ENCODE results near the gene PTGDS. TPM values are rescaled to one million over a fixed set of nuclear protein-coding genes. Genes with fewer than 3 reads are reported as not detected.
"Not testable (repeated sequence)": the region's sequence is repeated elsewhere in the genome, so short reads cannot be mapped to it uniquely, and the experiment has no call there.

PTGDS gene
- total RNA-seq, 1 donor from 2014 or later = 225 TPM

DNA sequence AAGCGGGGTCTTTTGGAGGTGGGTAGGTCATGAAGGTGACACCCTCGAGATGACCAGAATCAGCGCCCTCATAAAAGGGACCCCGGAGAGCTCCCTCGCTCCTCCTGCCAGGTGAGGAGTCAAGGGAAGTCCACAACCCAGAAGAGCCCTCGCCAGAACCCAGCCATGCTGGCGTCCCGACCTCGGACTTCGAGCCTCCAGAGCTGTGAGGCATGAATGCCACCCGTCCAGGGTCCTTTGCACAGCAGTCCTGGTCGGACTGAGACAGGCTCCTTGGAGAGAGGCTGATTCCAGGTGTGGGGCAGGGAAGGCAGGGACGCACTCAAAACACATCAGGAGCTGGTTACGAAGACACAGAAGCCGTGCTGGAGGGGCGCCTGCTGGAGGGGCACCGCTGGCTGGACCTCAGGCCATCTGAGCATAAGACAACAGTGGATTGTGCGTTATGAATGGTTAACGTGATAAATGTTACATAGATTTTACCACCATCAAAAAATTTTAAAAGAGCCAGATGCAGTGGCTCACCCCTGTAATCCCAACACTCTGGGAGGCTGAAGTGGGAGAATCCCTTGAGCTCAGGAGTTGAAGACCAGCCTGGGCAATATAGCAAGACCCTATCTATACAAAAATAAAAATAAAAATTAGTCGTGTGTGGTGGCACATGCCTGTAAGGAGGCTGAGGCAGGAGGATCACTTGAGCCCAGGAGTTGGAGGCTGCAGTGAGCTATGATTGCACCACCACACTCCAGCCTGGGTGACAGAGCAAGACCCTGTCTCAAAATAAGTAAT, 24.7 kb downstream of the PTGDS start:
- intact Hi-C loops (cut with DNase I) = no loop called here
- no peak for DNase-seq
- TF ChIP-seq, protein P1, sequence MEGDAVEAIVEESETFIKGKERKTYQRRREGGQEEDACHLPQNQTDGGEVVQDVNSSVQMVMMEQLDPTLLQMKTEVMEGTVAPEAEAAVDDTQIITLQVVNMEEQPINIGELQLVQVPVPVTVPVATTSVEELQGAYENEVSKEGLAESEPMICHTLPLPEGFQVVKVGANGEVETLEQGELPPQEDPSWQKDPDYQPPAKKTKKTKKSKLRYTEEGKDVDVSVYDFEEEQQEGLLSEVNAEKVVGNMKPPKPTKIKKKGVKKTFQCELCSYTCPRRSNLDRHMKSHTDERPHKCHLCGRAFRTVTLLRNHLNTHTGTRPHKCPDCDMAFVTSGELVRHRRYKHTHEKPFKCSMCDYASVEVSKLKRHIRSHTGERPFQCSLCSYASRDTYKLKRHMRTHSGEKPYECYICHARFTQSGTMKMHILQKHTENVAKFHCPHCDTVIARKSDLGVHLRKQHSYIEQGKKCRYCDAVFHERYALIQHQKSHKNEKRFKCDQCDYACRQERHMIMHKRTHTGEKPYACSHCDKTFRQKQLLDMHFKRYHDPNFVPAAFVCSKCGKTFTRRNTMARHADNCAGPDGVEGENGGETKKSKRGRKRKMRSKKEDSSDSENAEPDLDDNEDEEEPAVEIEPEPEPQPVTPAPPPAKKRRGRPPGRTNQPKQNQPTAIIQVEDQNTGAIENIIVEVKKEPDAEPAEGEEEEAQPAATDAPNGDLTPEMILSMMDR (IDR thresholded peaks at IDR 0.05) = no peak

DNA sequence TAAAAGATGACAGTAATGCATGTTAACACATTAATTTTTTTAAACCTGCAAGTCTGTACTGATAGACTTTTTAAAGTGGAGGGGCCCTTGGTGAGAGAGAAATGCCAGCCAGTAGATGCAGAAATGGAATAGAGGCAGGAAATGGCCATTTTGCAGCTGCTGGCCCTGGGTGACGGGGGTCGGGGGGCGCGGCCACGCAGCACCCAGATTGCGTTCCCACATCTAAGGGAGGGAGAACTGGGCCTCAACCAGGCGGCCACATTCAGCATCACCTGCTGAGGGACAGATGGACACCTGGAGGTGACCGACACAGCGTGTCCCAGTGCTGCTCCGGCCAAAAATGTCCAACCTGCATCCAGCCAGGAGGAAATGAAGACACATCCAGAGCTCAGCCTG, 25.3 kb downstream of the PTGDS start:
- Histone ChIP-seq H3K27ac (no peak overlapping the region), H3K27me3 (ENCODE audit: low read depth) (no peaks in the 10 kb centered on the region), H3K9me3 (no peaks in the 10 kb centered on the region), H3K36me3 (no peaks in the 10 kb centered on the region), H3K4me3 (no peak overlapping the region), H3K4me1 (peaks cover 17% of the 10 kb centered on the region)
- TF ChIP-seq, protein P1 (IDR thresholded peaks at IDR 0.05) = no peak
- intact Hi-C loops (cut with DNase I) = no loop called here
- ATAC-seq (no peak), DNase-seq (no peak)

More for the DNA sequence above, 24.7 kb downstream of the PTGDS start:
- no peak overlapping the region for H3K4me3 ChIP-seq
- H3K4me1 ChIP-seq = peaks cover 17% of the 10 kb centered on the region
- no peak for ATAC-seq
- no peaks in the 10 kb centered on the region for H3K27me3 ChIP-seq (ENCODE audit: low read depth)
- no peak overlapping the region for H3K27ac ChIP-seq
- H3K9me3 ChIP-seq = no peaks in the 10 kb centered on the region
- no peaks in the 10 kb centered on the region for H3K36me3 ChIP-seq

GRCh38 chr9:137004285-137004684, 27.0 kb downstream of the PTGDS start:
- H3K36me3 ChIP-seq; ATAC-seq; DNase-seq; H3K9me3 ChIP-seq; H3K27ac ChIP-seq; H3K27me3 ChIP-seq (ENCODE audit: low read depth); intact Hi-C loops (cut with DNase I); H3K4me3 ChIP-seq: not testable (repeated sequence)
- TF ChIP-seq, protein P1 (IDR thresholded peaks at IDR 0.05) = peak; percentile 47
- H3K4me1 ChIP-seq = peaks cover 17% of the 10 kb centered on the region

GRCh38 chr9:137006116-137007003, 29.1 kb downstream of the PTGDS start:
- peak; percentile 6 to 9 for ATAC-seq
- H3K4me1 ChIP-seq = peaks cover 9% of the 10 kb centered on the region
- H3K27me3 ChIP-seq (ENCODE audit: low read depth) = no peaks in the 10 kb centered on the region
- H3K9me3 ChIP-seq = no peaks in the 10 kb centered on the region
- H3K36me3 ChIP-seq = peaks cover 7% of the 10 kb centered on the region
- TF ChIP-seq, protein P1 (IDR thresholded peaks at IDR 0.05) = no peak
- intact Hi-C loops (cut with DNase I) = no loop called here
- no peak for DNase-seq
- no peak overlapping the region for H3K4me3 ChIP-seq
- no peak overlapping the region for H3K27ac ChIP-seq

DNA sequence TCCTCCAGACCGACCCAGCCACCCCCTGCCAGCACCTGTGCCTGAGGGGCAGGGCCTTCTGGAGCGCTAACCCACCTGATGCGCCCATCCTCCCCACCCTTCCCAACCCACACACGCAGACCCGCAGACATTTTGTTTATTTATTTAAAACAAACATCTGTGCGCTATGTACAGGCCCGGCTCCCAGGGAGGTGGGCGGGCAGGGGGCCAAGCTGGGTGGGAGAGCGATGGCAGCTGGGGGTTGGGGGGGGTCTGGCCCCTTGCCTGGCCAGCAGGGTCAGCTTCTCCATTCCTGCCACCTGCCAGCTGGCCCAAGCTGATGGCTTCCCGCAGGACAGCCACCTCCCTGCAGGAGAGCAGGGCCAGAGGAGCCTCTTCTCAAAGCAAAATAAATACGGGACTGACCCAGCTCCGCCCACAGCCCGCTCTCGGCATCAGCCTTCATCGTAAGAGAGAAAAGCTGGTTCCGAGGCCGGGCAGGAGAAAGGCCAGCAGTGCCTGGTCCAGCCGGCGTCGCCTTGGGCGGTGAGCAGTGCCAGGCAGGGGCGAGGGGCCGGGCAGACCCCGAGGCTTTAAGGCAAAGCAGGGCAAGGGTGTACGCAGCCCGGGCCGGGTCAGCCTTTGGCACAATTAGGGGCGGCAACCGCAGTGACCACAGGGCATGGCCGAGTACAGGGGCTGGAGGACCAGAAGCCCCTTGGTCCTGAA, 30.0 kb downstream of the PTGDS start:
- peak; percentile 4 to 34 for ATAC-seq
- Histone ChIP-seq H3K4me1 (peaks cover 9% of the 10 kb centered on the region), H3K36me3 (peaks cover 14% of the 10 kb centered on the region), H3K4me3 (no peak overlapping the region), H3K27ac (no peak overlapping the region), H3K27me3 (ENCODE audit: low read depth) (no peaks in the 10 kb centered on the region), H3K9me3 (no peaks in the 10 kb centered on the region)
- intact Hi-C loops (cut with DNase I) = no loop called here
- TF ChIP-seq, protein P1 (IDR thresholded peaks at IDR 0.05) = no peak
- DNase-seq = no peak

Measured in lower lobe of right lung (tissue), 2 donors.